Upper lobe of right lung (tissue), 1 donor: ENCODE measurements around the gene SH3D21. TPM values are rescaled to one million over a fixed set of nuclear protein-coding genes. Genes with fewer than 3 reads are reported as not detected.

Experiments
- ATAC-seq: fragments of 200-7000 bp; cut with Tn5 transposase; one replicate; pipeline ENCODE4 v1.9.1; 2020; ENCODE audit warnings: mild to moderate bottlenecking, moderate library complexity
- DNase-seq: peaks from one replicate; pipeline ENCODE4 v3.0.0-alpha.2; 2020
- H3K27ac ChIP-seq: fragments of 200-600 bp; one replicate; pipeline ENCODE4 v1.8.0; 2022
- H3K27me3 ChIP-seq: fragments of 200-600 bp; one replicate; pipeline ENCODE4 v1.8.0; 2022; ENCODE audit warnings: mild to moderate bottlenecking
- H3K36me3 ChIP-seq: fragments of 200-600 bp; one replicate; pipeline ENCODE4 v1.8.0; 2022
- H3K4me1 ChIP-seq: fragments of 200-600 bp; one replicate; pipeline ENCODE4 v1.8.0; 2022
- H3K4me3 ChIP-seq: fragments of 200-600 bp; one replicate; pipeline ENCODE4 v1.8.0; 2022; ENCODE audit warnings: mild to moderate bottlenecking
- H3K9me3 ChIP-seq: fragments of 200-600 bp; one replicate; pipeline ENCODE4 v1.8.0; 2022
- intact Hi-C: fragments of 100-400 bp; cut with DNase I; formaldehyde crosslinking; loops from one replicate; pipeline ENCODE4 v1.11.0; 2022
- total RNA-seq: library from RNA; stranded (reverse); fragmentation: NEBNext Ultra II Directional; extraction: Animal tissue kit (Norgen Biotek cat#: 25700); gene quantifications from one replicate; pipeline ENCODE4 v1.2.1, GENCODE V29; 2021
- TF ChIP-seq, protein P1 (sequence below): fragments of 200-600 bp; IDR thresholded peaks from one replicate; pipeline ENCODE4 v1.8.0; 2022; ENCODE audit warnings: antibody characterized with exemption
- donor health status: DM: no; HTN: yes; CAD: no; lungs with severe emphysema.

The SH3D21 gene
- total RNA-seq, 1 donor from 2014 or later, result 10.2 TPM

DNA sequence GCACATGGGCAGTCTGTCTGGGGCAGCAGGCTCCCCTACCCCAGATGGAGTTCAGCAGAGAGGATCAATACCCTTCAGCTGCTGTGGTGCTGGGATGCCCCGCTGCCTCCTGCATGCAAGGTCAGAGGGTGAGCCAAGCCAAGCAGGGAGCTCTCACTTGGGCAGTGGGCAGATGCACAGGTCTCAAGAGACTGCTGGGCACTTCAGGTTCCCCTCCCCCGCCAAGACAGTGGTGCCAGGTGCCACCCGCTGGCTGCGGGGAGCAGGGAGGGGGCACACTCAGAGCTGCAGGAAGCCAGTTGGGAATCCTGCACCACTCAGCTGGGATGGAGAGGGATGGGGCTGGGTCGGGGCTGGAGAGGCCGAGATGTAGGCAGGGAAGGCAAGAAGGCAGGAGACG, 33.0 kb downstream of the SH3D21 start:
- peaks cover 6% of the 10 kb centered on the region for H3K4me1 ChIP-seq
- no peaks in the 10 kb centered on the region for H3K27me3 ChIP-seq
- H3K36me3 ChIP-seq, result peaks cover 29% of the 10 kb centered on the region
- no peak overlapping the region for H3K27ac ChIP-seq
- no peak overlapping the region for H3K4me3 ChIP-seq
- intact Hi-C loops, result no loop called here
- no peaks in the 10 kb centered on the region for H3K9me3 ChIP-seq
- TF ChIP-seq, protein P1, sequence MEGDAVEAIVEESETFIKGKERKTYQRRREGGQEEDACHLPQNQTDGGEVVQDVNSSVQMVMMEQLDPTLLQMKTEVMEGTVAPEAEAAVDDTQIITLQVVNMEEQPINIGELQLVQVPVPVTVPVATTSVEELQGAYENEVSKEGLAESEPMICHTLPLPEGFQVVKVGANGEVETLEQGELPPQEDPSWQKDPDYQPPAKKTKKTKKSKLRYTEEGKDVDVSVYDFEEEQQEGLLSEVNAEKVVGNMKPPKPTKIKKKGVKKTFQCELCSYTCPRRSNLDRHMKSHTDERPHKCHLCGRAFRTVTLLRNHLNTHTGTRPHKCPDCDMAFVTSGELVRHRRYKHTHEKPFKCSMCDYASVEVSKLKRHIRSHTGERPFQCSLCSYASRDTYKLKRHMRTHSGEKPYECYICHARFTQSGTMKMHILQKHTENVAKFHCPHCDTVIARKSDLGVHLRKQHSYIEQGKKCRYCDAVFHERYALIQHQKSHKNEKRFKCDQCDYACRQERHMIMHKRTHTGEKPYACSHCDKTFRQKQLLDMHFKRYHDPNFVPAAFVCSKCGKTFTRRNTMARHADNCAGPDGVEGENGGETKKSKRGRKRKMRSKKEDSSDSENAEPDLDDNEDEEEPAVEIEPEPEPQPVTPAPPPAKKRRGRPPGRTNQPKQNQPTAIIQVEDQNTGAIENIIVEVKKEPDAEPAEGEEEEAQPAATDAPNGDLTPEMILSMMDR, result no peak
- peak; percentile 2 for ATAC-seq
- DNase-seq, result no peak

DNA sequence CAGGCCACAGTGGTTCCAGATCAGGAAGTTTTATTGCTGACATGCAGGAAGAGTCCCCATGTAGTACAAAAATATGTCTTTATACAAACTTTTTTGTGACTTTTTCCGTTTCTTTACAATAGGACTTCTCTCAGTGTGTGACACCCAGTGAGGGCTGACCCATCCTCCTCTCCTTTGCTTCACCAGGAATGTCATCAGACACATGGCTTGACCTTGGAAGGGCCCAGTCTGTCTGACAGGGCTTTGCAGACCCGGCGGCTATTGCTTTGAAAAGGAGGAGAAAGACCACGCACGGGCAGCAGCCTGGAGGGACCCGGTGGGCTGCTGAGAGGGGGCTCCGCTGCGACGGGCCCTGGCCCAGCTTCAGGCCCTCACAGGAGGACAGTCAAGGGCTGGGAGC, 33.4 kb downstream of the SH3D21 start:
- Histone ChIP-seq H3K4me1 (peaks cover 6% of the 10 kb centered on the region), H3K27me3 (no peaks in the 10 kb centered on the region), H3K27ac (no peak overlapping the region), H3K9me3 (no peaks in the 10 kb centered on the region), H3K4me3 (no peak overlapping the region), H3K36me3 (peaks cover 32% of the 10 kb centered on the region)
- ATAC-seq (no peak), DNase-seq (no peak)
- intact Hi-C loops, result loop anchor here (10.0 kb wide), 1 partner anchor 85 kb away; no protein-coding TSS in a partner anchor
- TF ChIP-seq, protein P1, result no peak

DNA sequence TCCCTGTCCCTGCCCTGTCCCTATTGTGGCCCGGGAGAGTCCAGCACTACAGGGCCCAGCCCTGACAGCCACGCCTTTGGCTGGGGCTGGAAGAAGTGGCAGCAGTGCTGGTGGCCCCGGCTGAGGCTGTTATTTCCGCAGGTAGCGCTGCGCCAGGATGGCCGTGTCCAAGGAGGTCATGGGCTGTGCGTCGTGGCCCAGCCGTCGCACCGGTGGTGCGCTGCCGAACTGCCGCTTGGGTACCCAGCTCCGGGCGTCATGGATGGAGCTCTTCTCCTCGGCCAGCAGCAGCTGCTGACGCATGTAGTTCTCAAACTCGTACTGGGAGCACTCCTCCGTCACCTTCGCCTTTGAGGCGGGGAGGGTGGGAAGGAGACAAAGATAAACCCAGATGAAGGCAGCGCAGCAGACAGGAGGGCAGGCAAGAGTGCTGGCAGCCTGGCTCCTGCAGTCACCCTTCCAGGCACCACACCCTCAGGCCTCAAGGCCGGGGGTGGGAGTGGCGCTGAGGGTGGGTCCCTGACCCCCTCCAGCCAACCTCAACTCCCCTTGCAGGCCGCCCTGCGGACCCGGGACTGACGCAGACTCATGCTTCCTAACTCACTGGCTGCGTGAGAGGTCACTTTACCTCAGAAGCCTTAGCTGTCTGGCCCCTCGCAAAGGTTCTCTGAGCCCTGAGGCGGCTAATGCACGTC, 35.6 kb downstream of the SH3D21 start:
- Histone ChIP-seq H3K27ac (no peak overlapping the region), H3K27me3 (no peaks in the 10 kb centered on the region), H3K4me3 (no peak overlapping the region), H3K9me3 (no peaks in the 10 kb centered on the region), H3K4me1 (peaks cover 6% of the 10 kb centered on the region), H3K36me3 (peaks cover 51% of the 10 kb centered on the region)
- DNase-seq (no peak), ATAC-seq (no peak)
- intact Hi-C loops, result loop anchor here (10.0 kb wide), 1 partner anchor 83 kb away; no protein-coding TSS in a partner anchor
- TF ChIP-seq, protein P1, result no peak

DNA sequence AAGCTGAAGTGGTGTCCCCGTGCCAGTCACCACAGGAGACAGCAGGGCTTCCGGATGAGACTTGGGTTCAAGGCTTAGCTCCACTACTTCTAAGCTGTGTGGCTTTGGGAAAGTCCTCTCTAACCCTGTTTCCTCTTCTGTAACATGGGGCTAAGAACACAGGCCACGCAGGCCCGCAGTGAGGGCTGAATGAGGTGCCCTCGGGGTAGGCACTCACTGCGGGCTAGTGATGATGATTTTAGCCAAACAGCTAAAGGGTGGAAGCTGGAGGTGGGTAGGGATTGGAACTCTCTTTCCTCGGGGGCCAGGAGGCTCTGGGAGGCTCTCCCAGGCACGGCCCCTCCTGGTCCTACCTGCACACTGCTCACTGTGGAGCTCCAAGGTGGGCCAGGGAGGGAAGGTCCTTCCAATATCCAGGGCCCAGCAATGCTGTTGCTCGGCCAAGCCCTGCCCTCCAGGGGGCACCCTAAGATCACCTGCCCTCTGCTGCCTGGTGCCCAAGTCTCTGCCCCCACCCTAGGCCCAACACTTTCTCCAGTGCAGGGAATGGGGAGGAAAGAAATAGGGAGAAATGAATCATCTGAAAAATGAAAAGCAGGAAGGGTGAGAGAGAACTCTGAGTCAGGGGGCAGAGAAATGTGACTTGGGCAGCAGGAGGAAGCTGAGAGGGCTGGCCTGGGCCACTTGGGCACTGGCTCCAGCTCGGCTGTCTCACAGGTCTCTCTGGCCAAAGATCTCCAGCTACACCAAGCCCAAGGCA, 36.4 kb downstream of the SH3D21 start:
- peaks cover 59% of the 10 kb centered on the region for H3K36me3 ChIP-seq
- intact Hi-C loops, result loop anchor here (10.0 kb wide), 1 partner anchor 82 kb away; no protein-coding TSS in a partner anchor

DNA sequence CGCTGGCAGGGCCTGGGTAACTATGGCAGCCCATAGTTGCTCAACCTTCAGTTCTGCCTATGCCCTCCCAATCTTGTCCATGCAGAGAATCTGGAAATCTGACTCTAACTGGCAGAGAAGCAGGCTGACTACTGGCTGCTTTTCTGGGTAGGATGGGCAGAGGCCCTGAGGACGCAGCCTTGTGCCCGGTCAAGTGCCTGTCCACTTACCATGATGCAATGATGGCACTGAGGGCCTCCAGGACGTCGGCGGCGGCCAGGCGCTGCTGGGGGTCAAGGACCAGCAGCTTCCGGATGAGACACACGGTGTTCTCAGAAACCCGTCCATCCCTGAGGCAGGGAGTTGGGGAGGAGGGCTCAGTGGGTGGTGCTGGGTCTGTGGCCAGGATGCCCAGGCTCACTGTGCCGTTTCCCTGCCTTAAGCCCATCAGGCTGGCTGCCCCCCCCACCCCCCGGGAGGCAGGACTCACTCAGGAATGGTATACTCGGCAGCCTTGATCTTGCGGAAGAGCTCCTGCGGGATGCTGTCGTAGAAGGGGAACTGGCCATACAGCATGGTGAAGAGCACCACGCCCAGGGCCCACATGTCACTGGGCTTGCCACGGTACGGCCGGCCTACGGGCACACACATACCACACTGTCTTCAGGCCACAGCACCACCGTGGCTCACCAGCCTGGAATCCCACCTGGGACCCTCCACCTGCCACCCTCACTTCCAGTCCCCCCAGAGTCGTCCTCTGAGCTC, 37.7 kb downstream of the SH3D21 start:
- no peak for DNase-seq
- TF ChIP-seq, protein P1, result no peak
- intact Hi-C loops, result loop anchor here (10.0 kb wide), 1 partner anchor 81 kb away; no protein-coding TSS in a partner anchor
- Histone ChIP-seq H3K4me3 (no peak overlapping the region), H3K36me3 (peaks cover 71% of the 10 kb centered on the region), H3K4me1 (peaks cover under 1% of the 10 kb centered on the region), H3K27ac (no peak overlapping the region), H3K9me3 (no peaks in the 10 kb centered on the region), H3K27me3 (no peaks in the 10 kb centered on the region)
- ATAC-seq, result no peak

More for the DNA sequence above, 36.4 kb downstream of the SH3D21 start:
- TF ChIP-seq, protein P1, result peak; percentile 72
- ATAC-seq, result peak; percentile 78
- H3K4me1 ChIP-seq, result peaks cover 6% of the 10 kb centered on the region
- peak; percentile 75 for DNase-seq
- H3K27me3 ChIP-seq, result no peaks in the 10 kb centered on the region
- peak overlapping the region; percentile 37 for H3K27ac ChIP-seq
- H3K9me3 ChIP-seq, result no peaks in the 10 kb centered on the region
- no peak overlapping the region for H3K4me3 ChIP-seq
